K562 (cell line): ENCODE data around the gene TMEM229B. TPM values are rescaled to one million over a fixed set of nuclear protein-coding genes. Genes with fewer than 3 reads are reported as not detected.

ENCODE experiments used
- ATAC-seq: fragments of 200-7000 bp; cut with Tn5 transposase; 3 replicates; pipeline ENCODE4 v1.9.1; 2020; ENCODE audit warnings: moderate library complexity
- BruUV-seq: library from RNA; stranded (reverse); fragments of 400-500 nt; replicated peaks from 2 replicates; lab custom pipeline; 2021; lab: Mats Ljungman, UMichigan
- CTCF ChIA-PET: fragments of 300-600 bp; formaldehyde crosslinking; extraction: SDS; loops from one replicate; lab custom pipeline; 2021; ENCODE audit warnings: low intra/inter-chr PET ratio; lab: Yijun Ruan, JAX
- POLR2A ChIA-PET: fragments of 300-600, 350-650 bp; sonication (Branson Sonifier 250); formaldehyde crosslinking; extraction: SDS; loops from one replicate; lab custom pipeline; 2021; ENCODE audit warnings: antibody characterized with exemption, inconsistent platforms; lab: Yijun Ruan, JAX
- DNase-seq, 4 experiments: peaks; one replicate each; pipeline versions ENCODE4 v3.0.0 to v3.0.0-alpha.2; 2011 to 2018; ENCODE audit warnings: low spot score in 3 of 4, mixed read lengths in 3 of 4; ENCODE audit errors: extremely low read depth in 1 of 4
- FAIRE-seq: peaks from 2 replicates; lab custom pipeline; 2011; peaks lifted over from hg19 to GRCh38; lab: Jason Lieb, UNC
- H2AFZ ChIP-seq: 2 replicates; pipeline ENCODE4 v1.6.0; 2011; ENCODE audit warnings: low read depth, low read length, control low read depth, inconsistent platforms
- H3K27ac ChIP-seq: fragments of 200-600 bp; 3 replicates; pipeline ENCODE4 v1.8.0; 2011; ENCODE audit warnings: low read depth, mild to moderate bottlenecking, control low read depth, inconsistent platforms, low read length, moderate library complexity, mixed read lengths; ENCODE audit errors: extremely low read depth
- H3K27me3 ChIP-seq, 2 experiments: fragments of 300-600 bp in 1 of 2; 2 replicates in 1 of 2; 3 replicates in 1 of 2; pipeline versions ENCODE4 v1.6.0 to v1.8.0; 2011; ENCODE audit warnings: inconsistent platforms in 2 of 2, low read length in 2 of 2, mild to moderate bottlenecking in 1 of 2, mixed read lengths in 1 of 2, moderate library complexity in 1 of 2; ENCODE audit not compliant: control insufficient read depth in 2 of 2, insufficient read depth in 2 of 2
- H3K36me3 ChIP-seq: fragments of 300-600 bp; 3 replicates; pipeline ENCODE4 v1.8.0; 2011; ENCODE audit warnings: mild to moderate bottlenecking, low read length, inconsistent platforms; ENCODE audit not compliant: control insufficient read depth, insufficient read depth
- H3K4me1 ChIP-seq, 2 experiments: fragments of 200-600 bp in 1 of 2; replicated peaks in 1 of 2; 2 replicates in 1 of 2; 3 replicates in 1 of 2; pipeline versions ENCODE4 v1.5.1 to v1.8.0; 2011; ENCODE audit warnings: inconsistent platforms in 2 of 2, low read length in 2 of 2, mild to moderate bottlenecking in 1 of 2, mixed read lengths in 1 of 2, moderate library complexity in 1 of 2; ENCODE audit not compliant: control insufficient read depth in 2 of 2, insufficient read depth in 2 of 2
- H3K4me2 ChIP-seq: 2 replicates; pipeline ENCODE4 v1.6.1; 2011; ENCODE audit warnings: low read length, control low read depth, inconsistent platforms, mixed read lengths; ENCODE audit not compliant: insufficient read depth
- H3K4me3 ChIP-seq: fragments of 200-600 bp; sonication (generic), shearing (Covaris generic); 2 replicates; pipeline ENCODE4 v1.5.1; 2016; ENCODE audit warnings: control low read depth, inconsistent platforms
- H3K79me2 ChIP-seq: fragments of 200-600 bp; 3 replicates; pipeline ENCODE4 v1.8.0; 2011; ENCODE audit warnings: low read length, inconsistent platforms; ENCODE audit not compliant: control insufficient read depth, insufficient read depth
- H3K9ac ChIP-seq, 2 experiments: 2 replicates each; pipeline versions ENCODE4 v1.6.0 to v1.6.1; 2011; ENCODE audit warnings: low read depth in 2 of 2, low read length in 2 of 2, control low read depth in 1 of 2, inconsistent platforms in 1 of 2, mild to moderate bottlenecking in 1 of 2, mixed read lengths in 1 of 2; ENCODE audit not compliant: insufficient read depth in 1 of 2
- H3K9me1 ChIP-seq: one replicate; pipeline ENCODE4 v1.6.0; 2011; ENCODE audit warnings: inconsistent platforms, mild to moderate bottlenecking, low read length, moderate library complexity; ENCODE audit not compliant: control insufficient read depth, insufficient read depth
- H3K9me3 ChIP-seq: replicated peaks from 2 replicates; pipeline ENCODE4 v1.5.1; 2011; ENCODE audit warnings: low read depth, low read length, inconsistent platforms; ENCODE audit not compliant: control insufficient read depth, insufficient read depth
- H4K20me1 ChIP-seq: replicated peaks from 2 replicates; pipeline ENCODE4 v1.6.1; 2011; ENCODE audit warnings: low read length, inconsistent platforms, mixed read lengths; ENCODE audit not compliant: control insufficient read depth, insufficient read depth
- E2F3 ChIP-seq: fragments of 250-450 bp; sonication (Bioruptor Pico); IDR thresholded peaks from 2 replicates; pipeline ENCODE4 v1.4.0; 2020; ENCODE audit warnings: mild to moderate bottlenecking
- FOS ChIP-seq: IDR thresholded peaks from 3 replicates; pipeline ENCODE4 v1.6.1; 2011; ENCODE audit not compliant: insufficient read length; ENCODE audit errors: extremely low read depth
- HBP1 ChIP-seq: fragments of 450-650 bp; formaldehyde crosslinking; IDR thresholded peaks from 2 replicates; pipeline ENCODE4 v1.4.0; 2022; ENCODE audit warnings: missing genetic modification characterization
- MCM5 ChIP-seq: fragments of 450-650 bp; IDR thresholded peaks from 2 replicates; pipeline ENCODE4 v1.6.1; 2016; ENCODE audit warnings: low read depth
- MTA2 ChIP-seq: fragments of 450-650 bp; IDR thresholded peaks from 2 replicates; pipeline ENCODE4 v1.6.1; 2016; ENCODE audit warnings: low read depth
- PREB ChIP-seq: sonication (generic); formaldehyde crosslinking; IDR thresholded peaks from 2 replicates; pipeline ENCODE4 v1.8.1; 2023; ENCODE audit warnings: mild to moderate bottlenecking, missing genetic modification reagents
- PURB ChIP-seq: sonication (generic); formaldehyde crosslinking; IDR thresholded peaks from 2 replicates; pipeline ENCODE4 v1.9.0; 2021; ENCODE audit warnings: low read depth, mild to moderate bottlenecking, missing genetic modification reagents
- ZNF253 ChIP-seq: fragments of 250-450 bp; sonication (Bioruptor Pico); conservative IDR thresholded peaks from 2 replicates; pipeline ENCODE4 v1.6.1; 2021; ENCODE audit warnings: mild to moderate bottlenecking
- ZNF311 ChIP-seq: fragments of 250-450 bp; sonication (Bioruptor Pico); IDR thresholded peaks from 2 replicates; pipeline ENCODE4 v1.4.0; 2020; ENCODE audit warnings: mild to moderate bottlenecking, moderate library complexity
- ZNF57 ChIP-seq: fragments of 450-650 bp; formaldehyde crosslinking; IDR thresholded peaks from 2 replicates; pipeline ENCODE4 v1.4.0; 2020; ENCODE audit warnings: mild to moderate bottlenecking, moderate library complexity
- WGBS: fragments of 100-300 bp; shearing (Covaris generic); methylation state at CpG from one replicate; pipeline ENCODE4 v1.1.6; 2016; ENCODE audit warnings: low coverage, mixed read lengths; ENCODE audit not compliant: insufficient coverage; ENCODE audit errors: missing lambda C conversion rate; 5-methylcytosine and 5-hydroxymethylcytosine counted together
- in situ Hi-C: fragments of 300-500 bp; cut with MboI; formaldehyde crosslinking; loops from 4 replicates; pipeline ENCODE4 v1.15.0; 2018; ENCODE audit warnings: inconsistent platforms, mixed read lengths
- intact Hi-C: fragments of 100-400 bp; cut with micrococcal nuclease; formaldehyde crosslinking; loops from 2 replicates; pipeline ENCODE4 v1.14.2; 2022
- polyA plus RNA-seq, 8 experiments: library from polyadenylated mRNA; depleted of rRNA in 4 of 8; stranded (reverse) in 5 of 8; unstranded in 3 of 8; fragments of >200 nt; fragmentation: Nextera tagmentation in 2 of 8; fragmentation: Illumina TruSeq in 1 of 8; extraction: Ambion mirVana in 2 of 8; extraction: Trizol in 1 of 8; gene quantifications; 2 replicates each; pipeline versions ENCODE4 v1.2.1 to v1.2.3, GENCODE V29; 2011 to 2014; ENCODE audit warnings: inconsistent platforms in 1 of 8, missing spikeins in 1 of 8
- total RNA-seq, 7 experiments: library from RNA; depleted of rRNA in 6 of 7; stranded (reverse); fragments of >200 nt in 6 of 7; fragmentation: Illumina TruSeq in 2 of 7; extraction: Trizol in 2 of 7; gene quantifications; 2 replicates each; pipeline versions ENCODE4 v1.2.1 to v1.2.3, GENCODE V29; 2011 to 2021; ENCODE audit warnings: low replicate concordance in 1 of 7
- TF ChIP-seq, protein P1 (sequence below): fragments of 250-450 bp; sonication (Bioruptor Pico); IDR thresholded peaks from 2 replicates; pipeline ENCODE4 v1.5.0; 2021; ENCODE audit warnings: mild to moderate bottlenecking, moderate library complexity
- TF ChIP-seq, protein P2 (sequence below): fragments of 450-650 bp; conservative IDR thresholded peaks from 2 replicates; pipeline ENCODE4 v1.6.1; 2016; ENCODE audit warnings: missing genetic modification characterization, low read depth, mild to moderate bottlenecking, control low read depth, missing compliant biosample characterization

Gene TMEM229B
- total and polyA plus RNA-seq, 9 of the 15 experiments (the other 6 are each of a cell fraction or from before 2014, with no cell fraction given), result not detected

DNA sequence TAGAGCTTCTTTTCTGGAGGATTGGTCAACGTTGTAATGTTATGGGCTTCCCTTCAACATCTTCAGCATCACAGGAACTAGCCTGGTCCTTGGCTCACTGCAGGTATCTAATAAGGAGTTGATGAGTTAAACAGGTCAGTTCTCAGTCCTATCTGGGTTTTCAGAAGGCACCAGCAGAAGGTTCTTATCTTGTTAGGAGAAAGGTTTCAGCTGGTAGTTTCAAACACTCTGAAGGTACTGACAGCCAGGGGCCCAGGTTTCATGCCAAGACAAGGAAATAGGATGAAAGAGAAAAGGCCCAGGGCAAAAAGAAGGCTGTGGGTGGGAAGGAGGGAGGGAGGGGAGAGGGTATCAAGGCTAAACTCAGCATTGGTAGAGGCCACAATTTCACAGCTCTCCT is 21.4 kb downstream of the TMEM229B start:
- in situ Hi-C loops, result no loop called here
- intact Hi-C loops, result no loop called here
- no TSS peak for BruUV-seq
- ATAC-seq, result no peak
- Histone ChIP-seq H3K4me3 (no peak overlapping the region), H3K79me2 (no peaks in the 10 kb centered on the region), H3K9ac (no peak overlapping the region), H3K27ac (no peak overlapping the region), H4K20me1 (no peaks in the 10 kb centered on the region; the same call in 1 of the 2 replicates), H3K4me1 (no peaks in the 10 kb centered on the region), H2AFZ (no peak overlapping the region), H3K4me2 (no peak overlapping the region), H3K9me3 (no peaks in the 10 kb centered on the region), H3K9me1 (no peaks in the 10 kb centered on the region), H3K27me3 (peaks cover 6 to 39% of the 10 kb centered on the region in 2 experiments; a peak in 4 of 5 replicates), H3K36me3 (no peaks in the 10 kb centered on the region)
- FAIRE-seq, result no peak
- TF ChIP-seq HBP1, result no peak
- no peak for TF ChIP-seq FOS
- no peak for TF ChIP-seq ZNF311 (CRISPR knock-in tag)
- no peak for TF ChIP-seq MTA2
- TF ChIP-seq, protein P1, sequence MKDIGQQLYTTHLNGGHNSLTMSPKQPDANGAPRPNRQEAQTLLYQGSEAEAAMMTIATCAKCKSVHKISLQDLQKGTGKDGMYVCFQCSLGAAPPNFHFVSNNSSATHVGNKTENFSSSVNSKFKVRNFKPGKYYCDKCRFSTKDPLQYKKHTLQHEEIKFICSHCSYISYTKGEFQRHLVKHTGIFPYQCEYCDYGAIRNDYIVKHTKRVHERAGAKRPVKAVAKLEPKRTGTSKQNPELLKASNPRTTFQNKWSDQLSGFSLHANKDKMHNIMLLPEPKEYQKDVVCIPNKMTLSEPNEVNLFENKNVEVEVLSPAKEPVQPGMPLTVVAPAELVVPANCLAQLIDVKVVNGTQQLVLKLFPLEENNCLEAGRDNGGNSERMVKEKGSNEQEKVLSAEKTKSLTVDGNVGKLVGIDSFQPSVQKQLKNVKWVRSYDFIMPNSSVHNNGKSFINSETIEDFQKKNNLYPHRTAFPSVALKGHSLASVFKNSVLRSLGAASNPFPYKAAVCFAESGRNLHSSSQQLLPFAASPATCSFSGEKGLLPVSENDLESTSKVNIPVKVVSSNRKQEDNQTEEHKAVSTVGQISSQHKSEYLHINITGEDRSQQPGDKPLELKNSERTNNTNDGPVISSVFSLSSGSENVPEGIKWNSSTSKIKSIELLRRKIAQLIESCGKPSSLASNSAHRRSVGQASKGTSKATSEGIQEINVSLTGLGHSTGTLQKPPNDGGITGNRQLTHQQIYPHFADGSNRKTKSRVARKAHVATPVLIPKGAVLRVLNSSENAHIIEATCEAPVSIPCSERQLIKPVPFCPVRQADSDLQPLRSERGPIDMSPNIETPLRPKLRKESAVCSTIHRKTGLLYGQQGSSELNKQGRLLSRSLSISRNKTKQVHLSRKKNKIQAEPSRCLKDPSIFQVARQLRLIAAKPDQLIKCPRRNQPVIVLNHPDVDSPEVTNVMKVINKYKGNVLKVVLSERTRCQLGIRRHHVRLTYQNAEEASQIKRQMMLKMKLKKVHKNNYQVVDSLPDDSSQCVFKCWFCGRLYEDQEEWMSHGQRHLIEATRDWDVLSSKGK (CRISPR knock-in tag), result no peak
- no peak for TF ChIP-seq PREB (CRISPR knock-in tag)
- no peak for TF ChIP-seq MCM5
- TF ChIP-seq, protein P2, sequence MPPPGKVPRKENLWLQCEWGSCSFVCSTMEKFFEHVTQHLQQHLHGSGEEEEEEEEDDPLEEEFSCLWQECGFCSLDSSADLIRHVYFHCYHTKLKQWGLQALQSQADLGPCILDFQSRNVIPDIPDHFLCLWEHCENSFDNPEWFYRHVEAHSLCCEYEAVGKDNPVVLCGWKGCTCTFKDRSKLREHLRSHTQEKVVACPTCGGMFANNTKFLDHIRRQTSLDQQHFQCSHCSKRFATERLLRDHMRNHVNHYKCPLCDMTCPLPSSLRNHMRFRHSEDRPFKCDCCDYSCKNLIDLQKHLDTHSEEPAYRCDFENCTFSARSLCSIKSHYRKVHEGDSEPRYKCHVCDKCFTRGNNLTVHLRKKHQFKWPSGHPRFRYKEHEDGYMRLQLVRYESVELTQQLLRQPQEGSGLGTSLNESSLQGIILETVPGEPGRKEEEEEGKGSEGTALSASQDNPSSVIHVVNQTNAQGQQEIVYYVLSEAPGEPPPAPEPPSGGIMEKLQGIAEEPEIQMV (tag), result no peak
- no peak for TF ChIP-seq ZNF253 (CRISPR knock-in tag)
- no peak for TF ChIP-seq PURB (CRISPR knock-in tag)
- TF ChIP-seq E2F3 (CRISPR knock-in tag), result no peak
- TF ChIP-seq ZNF57 (CRISPR knock-in tag), result no peak
- CTCF ChIA-PET, result no interaction called here
- WGBS, result 0% methylated on average over 1 of the region's 1 CpG
- POLR2A ChIA-PET, result interaction anchor here (0.7 to 0.9 kb wide), 3 partner anchors 10 to 153 kb away, joined by 3 to 4 read pairs (median 3); no protein-coding TSS in a partner anchor
- DNase-seq, result no peak
